Keratinocyte (primary cell): ENCODE data around the gene DNAJC13. TPM values are rescaled to one million over a fixed set of nuclear protein-coding genes. Genes with fewer than 3 reads are reported as not detected.

ENCODE experiments used
- DNase-seq: peaks from one replicate; pipeline ENCODE4 v3.0.0-alpha.2; 2011; ENCODE audit warnings: low read depth, missing footprints, low spot score
- FAIRE-seq: peaks from 2 replicates; lab custom pipeline; 2011; peaks lifted over from hg19 to GRCh38; lab: Jason Lieb, UNC
- H2AFZ ChIP-seq: 2 replicates; pipeline ENCODE4 v1.6.0; 2012; ENCODE audit warnings: low read length, control low read depth, inconsistent platforms; ENCODE audit not compliant: control insufficient read depth
- H3K27ac ChIP-seq: 2 replicates; pipeline ENCODE4 v1.5.1; 2011; ENCODE audit warnings: low read length; ENCODE audit not compliant: control insufficient read depth, insufficient read depth
- H3K27me3 ChIP-seq: 3 replicates; pipeline ENCODE4 v1.6.0; 2011; ENCODE audit warnings: low read length; ENCODE audit not compliant: control insufficient read depth, insufficient read depth; ENCODE audit errors: extremely low read depth
- H3K36me3 ChIP-seq, 2 experiments: 2 replicates in 1 of 2; 3 replicates in 1 of 2; pipeline ENCODE4 v1.5.1; 2011; ENCODE audit warnings: low read length in 2 of 2, mild to moderate bottlenecking in 1 of 2; ENCODE audit not compliant: control insufficient read depth in 2 of 2, insufficient read depth in 2 of 2; ENCODE audit errors: extremely low read depth in 1 of 2
- H3K4me1 ChIP-seq: 3 replicates; pipeline ENCODE4 v1.5.1; 2011; ENCODE audit warnings: low read length; ENCODE audit not compliant: control insufficient read depth, insufficient read depth; ENCODE audit errors: extremely low read depth
- H3K4me2 ChIP-seq: 3 replicates; pipeline ENCODE4 v1.6.0; 2011; ENCODE audit warnings: low read depth, low read length; ENCODE audit not compliant: control insufficient read depth, insufficient read depth; ENCODE audit errors: extremely low read depth
- H3K4me3 ChIP-seq, 3 experiments: fragments of 200-600 bp in 1 of 3; sonication (generic) in 1 of 3; 2 replicates in 2 of 3; 3 replicates in 1 of 3; pipeline ENCODE4 v1.5.1; 2011 to 2016; ENCODE audit warnings: low read length in 3 of 3, mild to moderate bottlenecking in 3 of 3, control low read depth in 2 of 3, inconsistent platforms in 1 of 3, low read depth in 1 of 3, mixed read lengths in 1 of 3, mixed run types in 1 of 3, moderate library complexity in 1 of 3; ENCODE audit not compliant: control insufficient read depth in 2 of 3, insufficient read depth in 2 of 3; ENCODE audit errors: extremely low read depth in 1 of 3
- H3K79me2 ChIP-seq: 2 replicates; pipeline ENCODE4 v1.6.0; 2012; ENCODE audit warnings: low read length; ENCODE audit not compliant: control insufficient read depth, insufficient read depth
- H3K9ac ChIP-seq: 3 replicates; pipeline ENCODE4 v1.6.0; 2011; ENCODE audit warnings: low read length; ENCODE audit not compliant: control insufficient read depth, insufficient read depth; ENCODE audit errors: extremely low read depth
- H3K9me1 ChIP-seq: 3 replicates; pipeline ENCODE4 v1.6.0; 2011; ENCODE audit warnings: low read length; ENCODE audit not compliant: control insufficient read depth, insufficient read depth; ENCODE audit errors: extremely low read depth
- H3K9me3 ChIP-seq: 2 replicates; pipeline ENCODE4 v1.5.1; 2012; ENCODE audit warnings: low read depth, low read length; ENCODE audit not compliant: control insufficient read depth
- H4K20me1 ChIP-seq: 3 replicates; pipeline ENCODE4 v1.6.0; 2011; ENCODE audit warnings: low read length; ENCODE audit not compliant: control insufficient read depth, insufficient read depth; ENCODE audit errors: extremely low read depth
- EZH2 ChIP-seq: IDR thresholded peaks from one replicate; pipeline ENCODE4 v1.6.1; 2012; ENCODE audit warnings: inconsistent platforms, mild to moderate bottlenecking, low read length, moderate library complexity
- dilution Hi-C: fragments of 300-500 bp; cut with MboI; formaldehyde crosslinking; loops from one replicate; pipeline ENCODE4 v1.7.0; 2020; ENCODE audit warnings: low sequenced_read_pairs; ENCODE audit not compliant: extremely low pct_ligation_motif_present
- polyA minus RNA-seq, 3 experiments: library from RNA; depleted of rRNA, polyadenylated mRNA; stranded (reverse); fragments of >200 nt; gene quantifications; 1 replicate in 1 of 3; 2 replicates in 1 of 3; 3 replicates in 1 of 3; pipeline ENCODE4 v1.2.3, GENCODE V29; 2011
- polyA plus RNA-seq, 5 experiments: library from polyadenylated mRNA; depleted of rRNA in 3 of 5; stranded (reverse) in 3 of 5; stranded (forward) in 1 of 5; unstranded in 1 of 5; fragments of >200 nt; gene quantifications; 1 replicate in 1 of 5; 2 replicates in 3 of 5; 3 replicates in 1 of 5; pipeline versions ENCODE4 v1.2.1 to v1.2.3, GENCODE V29; 2011 to 2012; ENCODE audit warnings: missing spikeins in 2 of 5, low read depth in 1 of 5, low replicate concordance in 1 of 5
- TF ChIP-seq, protein P1 (sequence below), 3 experiments: IDR thresholded peaks in 1 of 3; conservative IDR thresholded peaks in 1 of 3; optimal IDR thresholded peaks in 1 of 3; 2 replicates in 2 of 3; 3 replicates in 1 of 3; pipeline versions ENCODE3 to v1.5.1; 2011; ENCODE audit warnings: low read length in 3 of 3, mild to moderate bottlenecking in 3 of 3, moderate library complexity in 2 of 3, control low read depth in 1 of 3, inconsistent platforms in 1 of 3; ENCODE audit not compliant: insufficient read depth in 2 of 3; ENCODE audit errors: extremely low read depth in 1 of 3

The DNAJC13 gene
- polyA plus RNA-seq = 18.4 to 24.3 TPM (median 19.0 TPM) in 3 replicates
- 12.3 TPM for polyA plus RNA-seq (2011; ENCODE audit: low read depth)
- polyA plus RNA-seq (2011; cell fraction: cytosol; rRNA removed) = 11.0 and 20.7 TPM in 2 replicates
- 26.1 and 31.9 TPM in 2 replicates for polyA plus RNA-seq (2011; cell fraction: nucleus; rRNA removed)
- polyA plus RNA-seq (2012; ENCODE audit: low replicate concordance) = 7.3 and 17.1 TPM in 2 replicates
- 11.0 to 49.9 TPM (median 25.7 TPM) in 3 replicates for polyA minus RNA-seq
- 27.6 TPM for polyA minus RNA-seq (2011; cell fraction: cytosol; rRNA and poly(A)+ RNA removed)
- polyA minus RNA-seq (2011; cell fraction: nucleus; rRNA and poly(A)+ RNA removed) = 52.0 and 84.2 TPM in 2 replicates

DNA sequence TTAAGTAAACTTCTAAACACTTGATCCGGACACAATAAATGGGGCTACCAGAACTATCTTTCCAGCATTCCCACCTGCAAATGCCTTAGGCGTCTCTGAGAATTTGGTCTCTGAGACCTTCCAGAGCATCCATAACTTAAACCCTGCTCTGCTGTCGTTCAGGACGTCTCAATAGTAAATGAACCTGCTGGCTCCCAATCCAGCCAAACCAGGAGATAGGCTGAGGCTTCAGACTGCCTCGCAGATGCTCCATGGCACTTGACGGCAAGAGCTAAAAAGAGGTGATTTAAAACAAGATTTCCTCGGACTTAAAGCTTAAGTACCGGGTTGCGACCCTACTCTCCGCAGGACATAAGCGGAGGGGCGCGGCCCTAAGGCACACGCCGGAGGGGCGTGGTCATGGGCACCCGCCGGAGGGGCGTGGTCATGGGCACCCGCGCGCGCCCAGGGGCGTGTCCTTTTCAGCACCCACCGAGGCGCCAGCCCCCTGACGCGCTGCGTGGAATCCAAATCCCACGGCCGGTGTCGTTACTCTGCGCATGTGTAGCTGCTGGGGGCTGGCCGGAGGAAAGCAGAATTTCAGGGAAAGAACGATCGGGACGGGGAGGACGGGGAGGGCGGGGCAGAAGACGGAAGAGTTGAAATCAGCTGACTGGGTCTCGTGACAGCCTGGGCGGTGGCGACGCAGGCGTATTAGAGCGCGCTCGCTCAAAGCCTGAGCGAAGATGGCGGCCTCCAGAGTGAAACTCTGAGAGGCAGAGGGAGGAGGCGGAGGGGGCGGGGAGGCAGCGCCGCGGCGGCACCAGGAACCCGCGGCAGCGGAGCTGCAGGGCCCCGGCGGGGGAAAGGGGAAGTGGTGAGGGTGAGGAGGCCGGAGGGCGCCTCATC is at the start of gene DNAJC13:
Gene DNAJC13, plus strand, starts transcription at position 696 of the 888 bp plus-strand sequence. CDS start 17,049 bp downstream, outside the sequence.
- dilution Hi-C loops = no loop called here
- Histone ChIP-seq H3K4me3 (peak within 1 kb of the TSS; percentile 93 to 100 (median 99)), H3K4me1 (peaks cover 8% of the 10 kb centered on the region), H4K20me1 (no peaks in the 10 kb centered on the region), H3K27me3 (no peaks in the 10 kb centered on the region), H3K36me3 (peaks cover 0 to 4% of the 10 kb centered on the region in 2 experiments), H3K9me1 (no peaks in the 10 kb centered on the region), H3K4me2 (peak within 1 kb of the TSS; percentile 92), H3K9me3 (no peaks in the 10 kb centered on the region), H3K27ac (peak within 1 kb of the TSS; percentile 94), H2AFZ (peak within 1 kb of the TSS; percentile 95), H3K9ac (peak within 1 kb of the TSS; percentile 98), H3K79me2 (peaks cover 43% of the 10 kb centered on the region)
- DNase-seq (no peak), FAIRE-seq (peak; percentile 59)
- TF ChIP-seq, protein P1, sequence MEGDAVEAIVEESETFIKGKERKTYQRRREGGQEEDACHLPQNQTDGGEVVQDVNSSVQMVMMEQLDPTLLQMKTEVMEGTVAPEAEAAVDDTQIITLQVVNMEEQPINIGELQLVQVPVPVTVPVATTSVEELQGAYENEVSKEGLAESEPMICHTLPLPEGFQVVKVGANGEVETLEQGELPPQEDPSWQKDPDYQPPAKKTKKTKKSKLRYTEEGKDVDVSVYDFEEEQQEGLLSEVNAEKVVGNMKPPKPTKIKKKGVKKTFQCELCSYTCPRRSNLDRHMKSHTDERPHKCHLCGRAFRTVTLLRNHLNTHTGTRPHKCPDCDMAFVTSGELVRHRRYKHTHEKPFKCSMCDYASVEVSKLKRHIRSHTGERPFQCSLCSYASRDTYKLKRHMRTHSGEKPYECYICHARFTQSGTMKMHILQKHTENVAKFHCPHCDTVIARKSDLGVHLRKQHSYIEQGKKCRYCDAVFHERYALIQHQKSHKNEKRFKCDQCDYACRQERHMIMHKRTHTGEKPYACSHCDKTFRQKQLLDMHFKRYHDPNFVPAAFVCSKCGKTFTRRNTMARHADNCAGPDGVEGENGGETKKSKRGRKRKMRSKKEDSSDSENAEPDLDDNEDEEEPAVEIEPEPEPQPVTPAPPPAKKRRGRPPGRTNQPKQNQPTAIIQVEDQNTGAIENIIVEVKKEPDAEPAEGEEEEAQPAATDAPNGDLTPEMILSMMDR (optimal IDR thresholded peaks at IDR 0.05 in 1 of 3, IDR thresholded peaks at IDR 0.05 in 1 of 3, conservative IDR thresholded peaks at IDR 0.05 in 1 of 3; ENCODE audit: extremely low read depth in 1 of 3, insufficient read depth in 2 of 3, low read length in 3 of 3) = no peak

DNA sequence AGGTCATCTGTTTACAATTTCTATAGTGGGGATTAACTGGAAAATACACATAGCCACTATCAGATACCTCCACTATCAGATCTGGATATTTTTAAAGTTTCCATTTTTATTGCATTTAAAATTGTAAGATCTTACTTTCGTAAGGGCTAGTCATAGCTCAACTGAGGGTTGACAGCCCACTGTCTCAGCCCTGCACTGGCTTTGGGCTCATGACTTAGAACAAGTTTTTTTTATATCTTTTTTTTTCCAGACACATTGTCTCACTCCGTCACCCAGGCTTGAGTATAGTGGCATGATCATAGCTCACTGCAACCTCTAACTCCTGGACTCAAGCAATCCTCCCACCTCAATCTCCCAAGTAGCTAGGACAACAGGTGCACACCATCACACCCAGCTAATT is 48.8 kb upstream of the DNAJC13 start:
- H3K27ac ChIP-seq = no peak overlapping the region
- no peak for TF ChIP-seq EZH2
- TF ChIP-seq, protein P1 (optimal IDR thresholded peaks at IDR 0.05 in 1 of 3, IDR thresholded peaks at IDR 0.05 in 1 of 3, conservative IDR thresholded peaks at IDR 0.05 in 1 of 3; ENCODE audit: extremely low read depth in 1 of 3, insufficient read depth in 2 of 3, low read length in 3 of 3) = no peak
- FAIRE-seq = no peak

More for the DNA sequence above, 48.8 kb upstream of the DNAJC13 start:
- Histone ChIP-seq H3K4me2 (no peak overlapping the region), H3K36me3 (no peaks in the 10 kb centered on the region), H3K27me3 (no peaks in the 10 kb centered on the region), H3K9ac (no peak overlapping the region), H4K20me1 (no peaks in the 10 kb centered on the region), H3K4me3 (no peak overlapping the region), H3K4me1 (no peaks in the 10 kb centered on the region), H3K79me2 (no peaks in the 10 kb centered on the region), H2AFZ (no peak overlapping the region), H3K9me1 (no peaks in the 10 kb centered on the region), H3K9me3 (no peaks in the 10 kb centered on the region)
- no peak for DNase-seq
- dilution Hi-C loops = no loop called here
